H9 (cell line): ENCODE results near the gene MAP9. TPM values are rescaled to one million over a fixed set of nuclear protein-coding genes. Genes with fewer than 3 reads are reported as not detected.

Source experiments
- DNase-seq: peaks from one replicate; pipeline ENCODE4 v3.0.0-alpha.2; 2017
- H2AFZ ChIP-seq: one replicate; pipeline ENCODE4 v1.6.1; 2013; ENCODE audit warnings: mild to moderate bottlenecking, low read length, control low read depth, moderate library complexity
- H2AK5ac ChIP-seq: 2 replicates; pipeline ENCODE4 v1.6.1; 2013; ENCODE audit warnings: low read length, control low read depth, mixed read lengths; ENCODE audit not compliant: insufficient read length
- H2BK120ac ChIP-seq: one replicate; pipeline ENCODE4 v1.6.1; 2013; ENCODE audit warnings: low read depth, mild to moderate bottlenecking, low read length, control low read depth, inconsistent platforms; ENCODE audit not compliant: poor library complexity, severe bottlenecking
- H2BK12ac ChIP-seq: 2 replicates; pipeline ENCODE4 v1.6.1; 2013; ENCODE audit warnings: low read length, control low read depth, mixed read lengths, low read depth; ENCODE audit not compliant: insufficient read length
- H2BK15ac ChIP-seq: 2 replicates; pipeline ENCODE4 v1.6.1; 2013; ENCODE audit warnings: low read depth, low read length, control low read depth
- H2BK20ac ChIP-seq: one replicate; pipeline ENCODE4 v1.6.1; 2013; ENCODE audit warnings: low read depth, mild to moderate bottlenecking, low read length, control low read depth, inconsistent platforms; ENCODE audit not compliant: poor library complexity, severe bottlenecking
- H2BK5ac ChIP-seq: 2 replicates; pipeline ENCODE4 v1.6.1; 2013; ENCODE audit warnings: low read length, control low read depth, mixed read lengths; ENCODE audit not compliant: insufficient read length
- H3K14ac ChIP-seq: 2 replicates; pipeline ENCODE4 v1.6.1; 2013; ENCODE audit warnings: low read length, control low read depth; ENCODE audit not compliant: insufficient read depth
- H3K18ac ChIP-seq: 2 replicates; pipeline ENCODE4 v1.6.1; 2013; ENCODE audit warnings: low read depth, mild to moderate bottlenecking, mixed read lengths, low read length, control low read depth; ENCODE audit not compliant: insufficient read length
- H3K23ac ChIP-seq: 2 replicates; pipeline ENCODE4 v1.6.1; 2013; ENCODE audit warnings: low read length, control low read depth, mixed read lengths, low read depth; ENCODE audit not compliant: insufficient read length
- H3K23me2 ChIP-seq: 2 replicates; pipeline ENCODE4 v1.6.1; 2013; ENCODE audit warnings: low read depth, mild to moderate bottlenecking, mixed read lengths, low read length, control low read depth; ENCODE audit not compliant: insufficient read length, poor library complexity, severe bottlenecking
- H3K27ac ChIP-seq: 2 replicates; pipeline ENCODE4 v1.5.1; 2013; ENCODE audit warnings: low read length, control low read depth, mixed read lengths, low read depth; ENCODE audit not compliant: insufficient read length
- H3K27me3 ChIP-seq: 2 replicates; pipeline ENCODE4 v1.6.1; 2013; ENCODE audit warnings: low read length, control low read depth, inconsistent platforms; ENCODE audit not compliant: insufficient read depth
- H3K4ac ChIP-seq: 2 replicates; pipeline ENCODE4 v1.6.1; 2013; ENCODE audit warnings: low read depth, mild to moderate bottlenecking, control low read depth, inconsistent platforms, low read length, moderate library complexity
- H3K4me1 ChIP-seq: 2 replicates; pipeline ENCODE4 v1.6.1; 2013; ENCODE audit warnings: low read length, control low read depth, inconsistent platforms; ENCODE audit not compliant: insufficient read depth
- H3K4me2 ChIP-seq: 2 replicates; pipeline ENCODE4 v1.6.1; 2013; ENCODE audit warnings: low read length, control low read depth, mixed read lengths; ENCODE audit not compliant: insufficient read length, insufficient read depth
- H3K56ac ChIP-seq: 2 replicates; pipeline ENCODE4 v1.6.1; 2013; ENCODE audit warnings: low read depth, mild to moderate bottlenecking, mixed read lengths, low read length, control low read depth; ENCODE audit not compliant: insufficient read length
- H3K79me1 ChIP-seq: 2 replicates; pipeline ENCODE4 v1.6.1; 2013; ENCODE audit warnings: low read depth, mild to moderate bottlenecking, moderate library complexity, low read length, control low read depth, inconsistent platforms; ENCODE audit not compliant: insufficient read depth, poor library complexity, severe bottlenecking
- H3K79me2 ChIP-seq: 2 replicates; pipeline ENCODE4 v1.6.1; 2013; ENCODE audit warnings: low read length, control low read depth, inconsistent platforms; ENCODE audit not compliant: insufficient read depth
- H3K9ac ChIP-seq: 2 replicates; pipeline ENCODE4 v1.6.1; 2013; ENCODE audit warnings: low read length, control low read depth, mixed read lengths; ENCODE audit not compliant: insufficient read length; ENCODE audit errors: extremely low read depth
- H3K9me3 ChIP-seq: one replicate; pipeline ENCODE4 v1.6.1; 2013; ENCODE audit warnings: low read depth, low read length, inconsistent platforms; ENCODE audit not compliant: control insufficient read depth
- H3T11ph ChIP-seq: one replicate; pipeline ENCODE4 v1.6.1; 2013; ENCODE audit warnings: mild to moderate bottlenecking, low read length, control low read depth, inconsistent platforms
- H4K20me1 ChIP-seq: one replicate; pipeline ENCODE4 v1.6.1; 2013; ENCODE audit not compliant: control insufficient read depth, insufficient read length, insufficient read depth
- H4K5ac ChIP-seq: 2 replicates; pipeline ENCODE4 v1.6.1; 2013; ENCODE audit warnings: low read depth, mild to moderate bottlenecking, mixed read lengths, low read length, control low read depth; ENCODE audit not compliant: insufficient read length
- H4K8ac ChIP-seq: replicated peaks from 2 replicates; pipeline ENCODE4 v1.6.1; 2013; ENCODE audit warnings: low read length, control low read depth, mixed read lengths, low read depth; ENCODE audit not compliant: insufficient read length
- H4K91ac ChIP-seq: 2 replicates; pipeline ENCODE4 v1.6.1; 2013; ENCODE audit warnings: low read depth, mild to moderate bottlenecking, moderate library complexity, mixed read lengths, low read length, control low read depth; ENCODE audit not compliant: insufficient read length
- H3K27ac Mint-ChIP-seq, 3 experiments: 2 replicates in 2 of 3; 3 replicates in 1 of 3; pipeline ENCODE4 v1.8.0; 2020 to 2021; ENCODE audit warnings: mixed read lengths in 3 of 3, mild to moderate bottlenecking in 1 of 3, moderate library complexity in 1 of 3
- H3K27me3 Mint-ChIP-seq: 2 replicates; pipeline ENCODE4 v1.8.0; 2021; ENCODE audit warnings: low read depth, mild to moderate bottlenecking, moderate library complexity, mixed read lengths
- H3K36me3 Mint-ChIP-seq, 3 experiments: 2 replicates in 2 of 3; 3 replicates in 1 of 3; pipeline ENCODE4 v1.8.0; 2020 to 2021; ENCODE audit warnings: low read depth in 3 of 3, mixed read lengths in 3 of 3; ENCODE audit not compliant: insufficient read depth in 1 of 3
- H3K4me1 Mint-ChIP-seq, 2 experiments: 2 replicates each; pipeline ENCODE4 v1.8.0; 2020; ENCODE audit warnings: mixed read lengths in 2 of 2
- H3K4me3 Mint-ChIP-seq, 2 experiments: 2 replicates in 1 of 2; 3 replicates in 1 of 2; pipeline ENCODE4 v1.8.0; 2020 to 2021; ENCODE audit warnings: mild to moderate bottlenecking in 2 of 2, mixed read lengths in 2 of 2, moderate library complexity in 1 of 2
- H3K9me3 Mint-ChIP-seq, 2 experiments: 2 replicates in 1 of 2; 3 replicates in 1 of 2; pipeline ENCODE4 v1.8.0; 2020; ENCODE audit warnings: mild to moderate bottlenecking in 2 of 2, mixed read lengths in 2 of 2, moderate library complexity in 1 of 2
- WGBS: extraction: QIAGEN DNeasy Blood & Tissue Kit; methylation state at CpG from one replicate; pipeline ENCODE4 v1.1.7; 2013; ENCODE audit warnings: missing lambda C conversion rate, low lambda C conversion rate, mixed read lengths; ENCODE audit not compliant: insufficient read length; ENCODE audit errors: extremely low coverage; 5-methylcytosine and 5-hydroxymethylcytosine counted together
- total RNA-seq: library from RNA; stranded (reverse); gene quantifications from 2 replicates; pipeline ENCODE4 v1.2.1, GENCODE V29; 2021
- TF ChIP-seq, protein P1 (sequence below): fragments of 200-600 bp; sonication (generic); conservative IDR thresholded peaks from 3 replicates; pipeline ENCODE4 v1.8.0; 2021; ENCODE audit warnings: antibody characterized with exemption, mild to moderate bottlenecking

MAP9 gene
- total RNA-seq, 1 experiment from 2014 or later: 15.4 TPM

DNA sequence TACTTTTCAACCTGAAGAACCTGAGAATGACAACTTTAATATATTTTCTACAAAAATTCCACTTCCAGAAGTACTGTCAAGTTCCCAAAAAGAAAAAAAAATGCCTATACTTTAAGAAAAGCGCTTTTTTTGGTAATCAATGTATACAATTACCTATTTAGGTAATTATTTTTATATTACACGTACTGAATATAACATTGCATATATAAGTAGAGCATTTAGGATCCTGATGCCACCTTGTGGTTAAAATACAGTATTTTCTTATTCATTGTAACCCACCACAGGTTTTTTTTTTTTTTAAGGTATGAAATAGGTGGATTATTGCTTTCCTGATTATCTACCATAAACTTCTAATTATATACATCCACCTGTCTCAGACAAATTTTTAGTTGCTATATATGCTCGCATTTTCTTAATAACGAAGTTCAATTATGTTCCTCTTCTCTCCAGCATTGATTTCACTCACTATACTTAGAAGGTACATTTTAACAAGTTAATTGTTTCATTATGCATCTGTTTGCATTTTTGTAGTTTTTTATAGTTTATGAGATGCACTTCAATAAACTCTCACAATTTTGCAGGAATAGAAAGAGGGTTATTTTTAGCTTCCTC, 5.2 kb downstream of the MAP9 start:
- Mint-ChIP-seq H3K4me3 (no peak overlapping the region), H3K36me3 (peaks cover 0 to 13% (median 11%) of the 10 kb centered on the region in 3 experiments; a peak in 5 of 7 replicates), H3K27me3 (no peaks in the 10 kb centered on the region), H3K4me1 (peaks cover 2 to 13% of the 10 kb centered on the region in 2 experiments; a peak in 3 of 4 replicates), H3K9me3 (no peaks in the 10 kb centered on the region), H3K27ac (no peak overlapping the region)
- Histone ChIP-seq H3K23me2 (no peaks in the 10 kb centered on the region), H2BK5ac (no peak overlapping the region), H3K27me3 (no peaks in the 10 kb centered on the region), H3K56ac (no peak overlapping the region), H4K5ac (no peak overlapping the region), H2AFZ (no peak overlapping the region), H3K27ac (no peak overlapping the region), H3K23ac (no peak overlapping the region), H3K4me2 (no peak overlapping the region), H3K14ac (no peak overlapping the region), H3K4ac (no peak overlapping the region), H3T11ph (no peak overlapping the region), H3K9me3 (no peaks in the 10 kb centered on the region), H2BK12ac (no peak overlapping the region), H3K18ac (no peak overlapping the region), H3K79me1 (no peaks in the 10 kb centered on the region), H2BK20ac (no peak overlapping the region), H2AK5ac (no peak overlapping the region), H4K91ac (no peak overlapping the region), H3K4me1 (0 out of 2 replicates have a peak, but pooled peaks cover 2% of the 10 kb centered on the region), H3K79me2 (no peaks in the 10 kb centered on the region), H2BK120ac (no peak overlapping the region), H2BK15ac (no peak overlapping the region), H4K20me1 (no peaks in the 10 kb centered on the region), H3K9ac (no peak overlapping the region), H4K8ac (no peak overlapping the region)
- WGBS: no CpG with 5 or more reads among the region's 4 CpGs
- TF ChIP-seq, protein P1, sequence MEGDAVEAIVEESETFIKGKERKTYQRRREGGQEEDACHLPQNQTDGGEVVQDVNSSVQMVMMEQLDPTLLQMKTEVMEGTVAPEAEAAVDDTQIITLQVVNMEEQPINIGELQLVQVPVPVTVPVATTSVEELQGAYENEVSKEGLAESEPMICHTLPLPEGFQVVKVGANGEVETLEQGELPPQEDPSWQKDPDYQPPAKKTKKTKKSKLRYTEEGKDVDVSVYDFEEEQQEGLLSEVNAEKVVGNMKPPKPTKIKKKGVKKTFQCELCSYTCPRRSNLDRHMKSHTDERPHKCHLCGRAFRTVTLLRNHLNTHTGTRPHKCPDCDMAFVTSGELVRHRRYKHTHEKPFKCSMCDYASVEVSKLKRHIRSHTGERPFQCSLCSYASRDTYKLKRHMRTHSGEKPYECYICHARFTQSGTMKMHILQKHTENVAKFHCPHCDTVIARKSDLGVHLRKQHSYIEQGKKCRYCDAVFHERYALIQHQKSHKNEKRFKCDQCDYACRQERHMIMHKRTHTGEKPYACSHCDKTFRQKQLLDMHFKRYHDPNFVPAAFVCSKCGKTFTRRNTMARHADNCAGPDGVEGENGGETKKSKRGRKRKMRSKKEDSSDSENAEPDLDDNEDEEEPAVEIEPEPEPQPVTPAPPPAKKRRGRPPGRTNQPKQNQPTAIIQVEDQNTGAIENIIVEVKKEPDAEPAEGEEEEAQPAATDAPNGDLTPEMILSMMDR: peak; percentile 72
- no peak for DNase-seq
